WTC11 (cell line): ENCODE results near the gene CSK.

Experiments
- CTCF ChIP-seq: fragments of 200-600 bp; IDR thresholded peaks from 2 replicates; pipeline ENCODE4 v1.8.0; 2022; ENCODE audit warnings: antibody characterized with exemption
- ESRRA ChIP-seq: sonication (generic); formaldehyde crosslinking; IDR thresholded peaks from 2 replicates; pipeline ENCODE4 v1.8.1; 2022; ENCODE audit warnings: mild to moderate bottlenecking, missing genetic modification reagents, borderline replicate concordance

- no peak for TF ChIP-seq CTCF
- TF ChIP-seq ESRRA (CRISPR knock-in tag): no peak
Observed at GRCh38 chr15:74815121-74815934, 33.4 kb downstream of the CSK start.
